Activated effector memory CD4-positive, alpha-beta T cell treated with anti-CD3 and anti-CD28 coated beads, Interleukin-2, amount 50 U/mL, for 16 hours (primary cell): Measurements from ENCODE around the gene SNX11.

Source experiments
- DNase-seq: peaks from one replicate; pipeline ENCODE4 v3.0.0-alpha.2; 2020

Gene SNX11

DNA sequence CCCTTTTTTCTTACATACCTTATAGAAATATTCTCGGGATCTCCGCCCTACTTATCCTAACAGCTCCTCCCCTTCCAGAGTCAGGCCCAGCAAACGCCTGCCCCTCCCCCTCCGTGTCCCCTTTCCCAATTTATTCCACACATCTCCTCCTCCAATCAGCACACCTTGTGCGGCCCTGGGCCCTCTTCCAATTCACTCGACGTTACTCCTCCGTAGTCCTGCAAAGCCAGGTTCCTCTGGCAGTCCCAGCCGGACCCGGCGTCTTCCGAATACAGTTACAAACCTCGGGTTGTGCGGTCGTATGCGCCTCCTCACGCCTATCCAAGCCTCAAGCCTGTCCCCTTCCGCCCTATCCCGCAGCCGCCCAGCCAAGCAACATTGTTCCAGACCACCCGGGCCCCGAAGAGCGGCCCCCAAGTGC lies 7.0 kb upstream of the SNX11 start:
- no peak for DNase-seq

DNA sequence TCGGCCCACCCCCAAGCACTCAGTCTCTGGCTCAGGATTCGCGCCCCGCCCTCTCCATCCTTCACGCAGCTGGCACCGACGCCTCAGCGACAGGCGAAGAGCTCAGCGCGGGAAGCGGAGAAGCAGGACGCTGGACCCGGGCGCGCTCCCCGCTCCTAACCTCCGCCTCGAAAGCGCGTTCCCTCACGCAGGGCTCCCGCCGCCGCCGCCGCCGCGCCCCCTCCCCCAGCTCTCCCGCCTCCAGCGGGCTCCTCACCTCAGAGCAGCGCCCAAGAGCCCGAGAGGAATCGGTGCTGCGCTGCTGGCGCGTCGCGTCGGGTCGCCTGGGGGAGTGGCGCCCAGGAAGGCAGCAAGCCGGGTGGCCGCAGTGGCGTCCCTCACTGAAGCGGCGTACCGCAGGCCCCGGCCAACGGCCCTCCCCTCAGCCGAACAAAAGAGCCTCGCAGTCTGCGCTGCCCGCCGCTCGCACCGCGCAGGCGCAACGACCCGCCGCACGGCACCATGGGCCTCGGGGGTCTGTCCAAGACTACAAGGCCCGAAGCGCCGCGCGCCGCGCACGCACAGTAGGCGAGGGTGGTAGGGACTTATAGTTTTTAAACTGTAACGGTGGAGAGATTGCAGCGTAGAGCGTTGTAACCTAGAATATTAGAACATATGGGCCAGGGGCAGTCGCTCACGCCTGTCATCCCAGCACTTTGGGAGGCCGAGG lies 6.4 kb upstream of the SNX11 start, which contains the start of gene CBX1:
TSS of gene CBX1 (minus strand) at position 467 of the 709 bp plus-strand sequence. CDS start 24,474 bp downstream, outside the sequence.
- DNase-seq: peak; percentile 98

DNA sequence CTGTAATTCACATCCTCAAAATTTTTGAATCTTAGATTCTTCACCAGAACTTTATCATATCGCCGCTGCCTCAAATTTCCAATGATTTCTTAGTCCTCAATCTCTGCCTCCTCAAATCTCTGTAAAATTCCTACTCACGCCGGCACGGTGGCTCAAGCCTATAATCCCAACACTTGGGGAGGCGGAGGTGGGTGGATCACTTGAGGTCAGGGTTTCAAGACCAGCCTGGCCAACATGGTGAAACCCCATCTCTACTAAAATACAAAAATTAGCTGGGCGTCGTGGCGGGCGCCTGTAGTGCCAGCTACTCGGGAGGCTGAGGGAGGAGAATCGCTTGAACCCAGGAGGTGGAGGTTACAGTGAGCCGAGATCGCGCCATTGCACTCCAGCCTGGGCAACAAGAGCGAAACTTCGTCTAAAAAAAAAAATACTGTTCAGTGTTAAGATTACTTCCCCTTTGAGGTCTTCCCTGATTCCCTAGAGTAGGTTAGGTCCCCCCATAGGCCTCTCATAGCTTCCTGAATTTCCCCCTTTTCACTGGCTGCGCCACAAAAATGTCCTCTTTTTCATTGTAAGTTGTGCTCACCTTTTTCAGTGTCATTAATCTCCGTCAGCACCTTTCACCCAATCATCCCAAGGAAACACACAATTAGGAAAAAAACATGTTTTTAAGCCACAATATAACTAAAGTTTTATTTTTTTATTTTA lies 5.4 kb upstream of the SNX11 start:
- no peak for DNase-seq

DNA sequence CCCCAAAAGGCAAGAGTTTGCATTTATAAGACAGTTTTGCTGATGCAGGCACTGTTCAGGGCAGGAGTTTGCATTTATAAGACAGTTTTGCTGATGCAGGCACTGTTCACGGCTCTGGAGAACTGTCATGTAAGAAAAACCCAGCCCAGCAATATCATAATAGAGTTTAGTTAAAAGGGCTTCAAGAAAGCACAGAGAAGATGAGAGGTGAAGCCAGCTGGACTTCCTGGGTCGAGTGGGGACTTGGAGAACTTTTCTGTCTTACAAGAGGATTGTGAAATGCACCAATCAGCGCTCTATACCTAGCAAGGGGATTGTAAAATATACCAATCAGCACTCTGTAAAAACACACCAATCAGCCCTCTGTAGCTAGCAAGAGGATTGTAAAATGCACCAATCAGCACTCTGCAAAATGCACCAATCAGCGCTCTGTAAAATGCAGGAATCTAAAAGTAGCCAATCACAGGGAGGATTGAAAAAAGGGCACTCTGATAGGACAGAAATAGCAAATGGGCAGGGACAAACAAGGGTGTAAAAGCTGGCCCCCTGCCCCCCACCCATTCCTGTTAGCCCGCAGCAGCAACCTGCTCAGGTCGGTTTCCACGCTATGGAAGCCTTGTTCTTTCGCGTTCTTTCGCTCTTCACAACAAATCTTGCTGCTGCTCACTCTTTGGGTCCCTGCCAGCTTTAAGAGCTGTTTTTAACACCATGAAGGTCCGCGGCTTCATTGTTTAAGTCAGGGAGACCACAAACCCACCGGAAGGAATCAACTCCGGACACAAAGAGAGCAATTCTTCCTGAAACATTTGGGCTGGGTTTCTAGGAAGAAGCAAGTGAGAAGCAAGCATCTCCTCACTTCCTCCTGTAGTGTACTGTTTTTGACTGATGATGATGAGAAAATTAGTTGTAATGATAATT lies 4.5 kb upstream of the SNX11 start:
- no peak for DNase-seq

DNA sequence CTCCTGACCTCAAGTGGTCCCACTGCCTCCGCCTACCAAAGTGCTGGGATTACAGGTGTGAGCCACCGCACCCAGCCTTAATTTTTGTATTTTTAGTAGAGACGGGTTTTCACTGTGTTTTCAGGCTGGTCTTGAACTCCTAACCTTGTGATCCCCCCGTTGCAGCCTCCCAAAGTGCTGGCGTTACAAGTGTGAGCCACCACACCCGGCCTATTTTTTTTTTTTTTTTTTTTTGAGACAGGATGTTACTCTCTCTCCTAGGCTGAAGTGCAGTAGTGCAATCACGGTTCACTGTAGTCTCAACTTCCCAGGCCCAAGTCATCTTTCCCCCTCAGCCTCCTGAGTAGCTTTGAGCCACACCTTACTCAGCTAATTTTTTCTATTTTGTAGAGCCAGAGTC lies 3.1 kb upstream of the SNX11 start:
- no peak for DNase-seq

DNA sequence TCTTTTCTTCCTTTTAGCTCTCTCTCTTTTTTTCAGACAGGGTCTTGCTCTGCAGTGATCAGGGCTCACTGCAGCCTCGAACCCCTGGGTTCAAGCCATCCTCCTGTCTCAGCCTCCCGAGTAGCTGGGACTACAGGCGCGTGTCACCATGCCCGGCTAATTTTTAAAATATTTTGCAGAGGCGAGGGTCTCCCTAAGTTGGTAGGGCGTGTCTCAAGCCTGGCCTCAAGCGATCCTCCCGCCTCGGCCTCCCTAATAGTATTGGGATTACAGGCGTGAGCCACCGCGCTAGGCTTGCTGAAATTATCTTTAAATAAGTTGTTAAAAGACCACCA lies 797 bp upstream of the SNX11 start:
- no peak for DNase-seq

DNA sequence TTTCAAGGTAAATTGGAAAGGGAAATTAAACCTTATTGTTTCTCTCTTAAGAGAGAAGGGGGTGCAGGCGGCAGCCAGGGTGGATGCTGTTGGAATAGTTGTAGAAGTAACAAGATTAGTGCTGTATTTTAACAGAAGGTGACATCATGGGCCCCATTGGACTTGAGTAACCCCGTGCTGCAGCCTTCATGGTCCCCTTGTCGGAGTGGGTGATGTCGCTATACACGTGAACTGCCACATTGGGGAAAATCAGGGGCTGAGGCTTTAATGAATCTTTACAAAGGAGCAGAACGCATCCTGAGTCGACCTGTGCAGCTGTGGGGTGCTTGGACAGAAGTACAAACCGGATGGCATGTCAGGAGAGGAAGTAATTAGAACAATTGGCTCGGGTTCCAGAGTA lies 3.2 kb downstream of the SNX11 start:
- DNase-seq: no peak

DNA sequence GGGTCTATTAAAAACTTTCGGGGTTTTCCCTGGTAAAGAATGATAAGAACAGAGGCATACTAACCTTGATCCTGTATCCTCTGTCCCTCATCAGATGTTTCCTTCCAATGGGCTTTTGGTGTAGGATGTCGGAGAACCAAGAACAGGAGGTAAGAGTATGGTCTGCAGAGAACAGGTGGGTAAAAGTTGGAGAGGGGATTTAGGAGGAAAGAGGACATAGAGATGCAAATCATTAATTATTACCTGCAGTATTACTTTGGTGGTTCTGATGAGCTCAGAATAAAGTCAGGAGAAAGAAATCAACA lies 4.3 kb downstream of the SNX11 start:
- DNase-seq: no peak

DNA sequence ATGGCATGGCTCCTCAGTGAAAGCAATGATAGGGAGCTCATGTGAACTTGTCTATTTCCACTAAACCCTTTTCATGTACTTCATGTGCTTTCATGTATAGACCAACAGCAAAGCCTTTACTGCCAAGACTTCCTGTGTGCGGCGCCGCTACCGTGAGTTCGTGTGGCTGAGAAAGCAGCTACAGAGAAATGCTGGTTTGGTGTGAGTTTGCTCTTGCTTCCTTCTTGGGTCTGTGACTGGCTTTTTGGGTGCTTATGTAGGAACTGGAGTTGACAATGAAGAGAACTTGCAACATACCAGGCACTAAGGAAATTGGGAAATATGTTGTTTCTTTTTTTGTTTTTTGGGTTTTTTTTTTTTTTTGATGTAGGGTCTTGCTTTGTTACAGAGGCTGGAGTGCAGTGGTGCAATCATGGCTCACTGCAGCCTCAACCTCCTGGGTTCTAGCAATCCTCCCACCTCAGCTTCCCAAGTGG lies 5.7 kb downstream of the SNX11 start:
- DNase-seq: peak; percentile 75

DNA sequence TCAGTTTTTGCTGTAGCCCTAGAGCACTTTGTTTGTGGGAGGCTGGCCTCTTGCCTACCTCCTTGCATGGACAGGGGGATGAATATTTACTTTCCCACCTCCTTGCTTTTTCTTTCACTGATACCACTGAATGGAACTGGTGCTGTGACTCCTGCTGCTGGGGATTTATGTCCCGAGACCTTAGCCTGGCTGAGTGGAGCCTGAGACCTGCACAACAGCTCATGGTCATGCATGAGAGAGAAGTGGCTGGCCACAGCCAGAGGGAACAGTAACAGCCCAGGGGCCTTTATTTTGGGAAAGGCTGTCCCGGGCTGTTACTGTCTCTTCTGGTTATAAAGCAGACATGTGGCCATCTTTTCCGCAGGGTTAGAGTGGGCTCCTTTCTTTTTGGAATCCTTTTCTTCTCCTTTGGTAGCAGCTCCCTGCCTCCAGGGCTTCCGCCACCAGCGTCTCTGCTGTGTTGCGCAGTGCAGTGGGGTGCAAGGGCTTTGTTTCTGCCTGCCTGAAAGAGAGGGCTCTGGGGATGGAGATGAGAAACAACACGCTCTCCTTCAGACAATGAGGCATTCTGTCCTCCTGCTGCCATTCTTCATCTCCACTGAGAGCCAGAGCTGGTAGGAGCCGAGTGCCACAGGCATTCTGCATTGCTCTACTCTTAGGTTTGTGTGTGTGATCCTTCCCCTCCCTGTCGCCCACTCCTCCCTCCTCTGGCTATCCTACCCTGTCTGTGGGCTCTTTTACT lies 14.5 kb downstream of the SNX11 start:
- peak; percentile 5 for DNase-seq

DNA sequence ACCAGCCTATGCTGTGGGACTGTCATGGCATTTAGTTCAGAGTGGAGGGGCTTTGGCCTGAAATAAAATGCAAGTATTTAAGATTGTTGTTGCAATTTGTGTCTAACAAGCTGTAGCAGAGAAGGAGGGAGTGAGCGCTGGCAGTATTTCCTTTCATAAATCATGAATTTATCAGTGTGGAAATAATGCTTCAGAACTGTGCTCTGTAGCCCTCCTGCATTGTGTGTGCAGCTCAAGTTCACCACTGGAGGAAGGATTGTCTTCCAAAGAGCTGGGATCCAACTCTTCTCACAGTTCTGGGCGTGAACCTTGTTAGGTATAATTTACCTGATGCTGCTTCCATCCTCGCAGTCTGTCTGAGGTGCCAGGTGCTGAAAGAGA lies 15.1 kb downstream of the SNX11 start:
- DNase-seq: no peak

DNA sequence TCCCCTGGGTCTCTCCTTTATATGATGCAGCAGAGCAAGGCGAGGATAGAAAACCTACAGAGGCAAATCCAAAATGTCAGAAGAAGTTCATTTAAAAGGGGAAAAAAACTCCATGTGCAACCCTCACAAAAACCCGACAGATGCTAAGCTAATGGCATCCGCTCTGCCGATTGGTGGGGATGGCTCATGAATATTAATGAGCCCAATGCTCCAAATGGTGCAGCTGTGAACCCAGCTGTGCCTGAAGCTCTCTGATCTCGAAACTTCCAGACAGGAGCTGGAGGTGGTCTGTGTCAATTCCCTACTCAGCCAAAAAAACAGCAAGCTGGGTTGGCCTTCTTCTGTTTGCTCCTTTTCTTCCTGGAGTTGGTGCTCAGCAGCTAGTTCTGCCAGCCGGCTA lies 15.5 kb downstream of the SNX11 start:
- no peak for DNase-seq

DNA sequence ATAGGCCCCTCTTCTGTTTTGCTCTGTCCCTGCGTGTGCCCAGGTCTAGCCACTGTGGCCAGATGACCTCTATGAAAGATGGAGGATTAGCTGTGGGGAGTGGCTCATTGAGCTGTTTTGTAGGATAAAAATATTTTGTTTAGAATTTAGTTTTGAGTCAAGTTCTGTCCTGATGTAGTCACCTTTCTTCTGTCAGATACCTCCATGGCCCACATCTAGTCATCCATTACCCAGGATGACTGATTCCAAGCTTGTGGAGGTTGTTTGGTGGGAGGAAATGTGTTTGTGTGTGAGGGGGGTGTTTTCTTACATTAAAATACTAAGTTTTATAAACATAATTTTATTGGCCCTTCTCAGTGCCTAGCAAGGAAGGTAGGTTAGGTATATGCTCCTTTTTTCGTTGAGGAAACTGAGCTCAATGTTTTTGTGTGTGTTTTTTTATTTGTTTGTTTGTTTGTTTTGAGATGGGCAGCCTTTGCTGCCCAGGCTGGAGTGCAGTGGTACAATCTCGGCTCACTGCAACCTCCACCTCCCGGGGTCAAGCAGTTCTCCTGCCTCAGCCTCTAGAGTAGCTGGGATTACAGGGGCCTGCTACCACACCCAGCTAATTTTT lies 16.3 kb downstream of the SNX11 start:
- no peak for DNase-seq

DNA sequence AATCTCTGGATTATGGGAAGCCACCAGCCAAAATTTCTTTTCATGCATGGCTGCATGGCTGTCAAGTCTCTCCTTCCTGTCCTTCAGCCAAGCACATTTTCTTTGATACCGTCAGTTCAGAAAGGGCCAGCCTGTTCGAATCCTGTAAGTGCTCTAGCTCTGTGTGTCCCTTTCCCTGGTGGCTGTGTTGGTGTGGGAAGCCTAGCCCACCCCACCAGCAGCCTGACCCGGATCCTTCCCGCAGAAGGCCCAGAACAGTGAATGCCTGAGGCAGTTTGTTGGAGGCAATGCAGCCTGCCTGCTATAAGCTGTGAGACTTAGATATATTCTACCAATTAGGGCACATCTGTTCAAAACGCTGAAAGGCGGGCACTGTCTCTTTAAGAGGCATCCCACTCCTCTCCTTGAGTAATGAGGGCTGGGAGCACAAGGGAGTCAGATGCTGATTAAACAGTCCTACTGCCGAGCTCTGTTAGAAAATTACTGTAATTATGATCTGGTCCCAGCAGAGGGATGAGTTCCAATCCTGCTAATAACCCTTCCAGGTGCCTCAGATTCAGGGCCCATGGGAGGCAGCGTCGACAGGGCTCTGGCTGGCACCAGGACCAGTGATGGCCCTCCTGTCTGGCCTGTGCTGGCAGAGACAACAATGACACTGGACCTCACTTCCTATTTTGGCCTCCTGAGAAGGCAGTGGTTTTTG lies 18.4 kb downstream of the SNX11 start:
- DNase-seq: no peak

DNA sequence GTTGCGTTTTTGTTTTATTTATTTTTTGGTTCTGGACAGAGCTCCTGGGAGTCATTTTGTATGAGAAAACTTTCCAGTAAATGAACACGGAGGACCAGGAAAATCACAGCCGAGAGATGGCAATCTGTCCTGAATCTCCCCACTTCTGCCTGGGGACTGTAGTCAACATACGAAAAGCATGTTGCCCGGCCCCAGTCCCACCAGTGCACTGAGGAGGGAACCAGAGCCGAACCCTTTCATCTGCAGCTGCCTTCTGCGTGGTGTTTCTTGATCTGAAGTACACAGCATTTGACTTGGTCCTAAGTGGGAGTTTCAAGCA lies 18.9 kb downstream of the SNX11 start:
- no peak for DNase-seq

DNA sequence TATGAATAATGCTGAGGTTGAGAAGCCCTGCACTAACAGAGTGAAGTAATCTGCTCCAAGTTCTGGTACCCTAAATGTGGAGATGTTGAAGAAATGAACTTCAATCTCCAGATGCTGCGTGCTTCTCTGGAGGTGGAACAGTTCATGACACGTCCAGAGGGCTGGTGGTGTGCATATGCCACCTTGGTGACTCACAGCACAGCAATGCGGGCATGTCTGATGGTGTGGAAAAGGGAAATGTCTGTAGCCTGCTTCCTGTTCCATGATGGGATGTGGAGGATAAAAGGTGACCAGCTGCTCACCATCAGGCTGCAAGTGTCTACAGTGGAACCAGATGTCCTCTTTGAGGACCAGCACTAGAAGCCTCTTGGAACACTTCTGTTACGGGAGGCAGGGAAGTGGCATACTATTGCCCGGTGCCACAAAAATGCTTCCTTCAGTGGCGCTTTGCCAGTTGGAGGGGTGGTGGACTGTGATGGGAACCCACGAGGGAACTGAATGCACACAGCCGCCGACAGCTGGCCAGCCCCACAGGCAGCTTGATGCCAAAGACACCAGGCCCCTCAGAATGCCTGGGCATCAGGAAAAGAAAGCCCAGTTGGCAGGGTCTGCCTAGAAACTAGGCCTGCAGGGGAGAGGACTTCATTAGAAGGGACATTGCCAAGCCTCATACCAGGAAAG lies 19.9 kb downstream of the SNX11 start:
- no peak for DNase-seq

DNA sequence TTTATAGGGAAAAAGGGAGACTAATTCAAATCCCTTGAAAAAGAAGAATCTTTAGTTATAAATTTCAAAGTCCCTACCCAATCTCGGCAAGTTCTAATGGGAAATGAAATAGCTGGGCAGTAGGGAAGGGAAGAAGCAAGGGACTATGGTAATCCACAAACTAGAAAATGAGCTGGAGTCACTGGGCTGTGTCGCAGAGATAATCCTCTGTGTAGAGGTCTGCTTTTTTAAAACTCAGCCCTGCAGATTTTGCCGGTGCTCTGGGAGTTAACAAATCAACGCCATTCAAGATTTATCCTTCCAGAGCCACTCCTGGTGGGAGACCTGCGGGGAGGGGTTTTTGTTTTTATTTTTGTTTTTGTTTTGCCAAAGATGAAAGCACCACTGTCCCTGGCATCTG lies 20.8 kb downstream of the SNX11 start:
- DNase-seq: no peak

DNA sequence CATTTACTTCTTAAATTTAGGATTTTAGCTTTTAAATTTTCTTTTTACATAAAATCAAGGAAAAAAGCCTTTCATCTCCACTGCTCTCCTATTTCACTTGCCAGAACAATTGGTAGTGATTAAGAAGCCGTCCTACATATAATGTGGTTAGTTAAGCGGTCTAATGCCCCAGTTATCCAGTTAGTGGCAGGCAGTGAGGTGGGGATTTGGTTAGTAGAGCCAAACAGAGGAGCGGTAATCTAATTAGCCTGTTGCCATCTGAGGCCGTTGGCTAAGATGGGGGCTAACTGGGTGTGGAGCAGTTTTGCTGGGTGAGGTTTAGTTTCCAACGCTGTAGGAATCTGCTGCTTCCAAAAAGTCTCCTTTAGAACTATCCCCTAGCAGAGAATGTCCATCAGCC lies 22.4 kb downstream of the SNX11 start:
- no peak for DNase-seq

DNA sequence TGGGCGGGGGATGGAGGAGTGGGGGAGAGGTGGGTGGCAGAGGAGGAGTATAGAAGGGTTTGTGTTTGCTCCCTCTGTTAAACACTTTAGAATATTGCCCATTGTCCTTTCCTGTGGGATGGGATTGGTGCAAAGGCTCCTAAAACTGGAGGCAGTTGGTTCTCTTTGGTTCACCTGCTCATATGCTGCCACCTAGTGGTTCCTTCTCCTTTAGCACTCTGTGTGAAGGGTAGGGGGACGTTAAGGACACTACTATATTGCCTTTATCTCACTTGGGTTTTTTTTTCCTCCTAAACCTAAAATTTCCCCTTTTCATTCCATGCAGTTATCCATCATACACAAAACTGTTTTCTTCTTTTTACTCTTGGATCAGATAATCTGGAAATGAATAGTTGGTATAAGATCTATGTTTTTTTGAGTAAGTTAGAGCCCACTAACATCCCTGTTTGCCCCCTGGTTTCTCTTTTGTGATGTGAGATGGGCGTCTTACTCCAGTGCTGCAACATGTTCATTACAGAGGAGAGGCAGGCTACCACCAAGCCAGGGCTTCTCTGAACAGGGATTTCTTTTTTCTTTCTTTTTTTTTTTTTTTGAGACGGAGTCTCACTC lies 23.8 kb downstream of the SNX11 start:
- DNase-seq: peak; percentile 73

DNA sequence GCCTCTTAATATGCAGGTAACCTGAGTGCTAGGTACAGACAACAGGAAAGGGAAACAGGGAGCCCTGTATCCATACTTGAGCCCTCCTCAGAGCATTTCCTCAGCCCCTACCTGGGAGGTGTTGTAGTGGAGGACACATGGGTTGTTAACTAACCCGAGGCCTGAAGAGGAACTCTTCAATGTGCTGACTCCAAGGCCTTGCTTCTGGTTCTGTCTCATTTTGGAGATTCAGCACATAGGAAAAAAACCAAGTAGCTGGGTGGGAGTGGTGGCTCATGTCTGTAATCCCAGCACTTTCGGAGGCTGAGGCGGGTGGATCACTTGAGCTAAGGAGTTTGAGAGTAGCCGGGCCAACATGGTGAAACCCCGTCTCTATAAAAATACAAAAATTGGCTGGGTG lies 24.8 kb downstream of the SNX11 start:
- DNase-seq: no peak

DNA sequence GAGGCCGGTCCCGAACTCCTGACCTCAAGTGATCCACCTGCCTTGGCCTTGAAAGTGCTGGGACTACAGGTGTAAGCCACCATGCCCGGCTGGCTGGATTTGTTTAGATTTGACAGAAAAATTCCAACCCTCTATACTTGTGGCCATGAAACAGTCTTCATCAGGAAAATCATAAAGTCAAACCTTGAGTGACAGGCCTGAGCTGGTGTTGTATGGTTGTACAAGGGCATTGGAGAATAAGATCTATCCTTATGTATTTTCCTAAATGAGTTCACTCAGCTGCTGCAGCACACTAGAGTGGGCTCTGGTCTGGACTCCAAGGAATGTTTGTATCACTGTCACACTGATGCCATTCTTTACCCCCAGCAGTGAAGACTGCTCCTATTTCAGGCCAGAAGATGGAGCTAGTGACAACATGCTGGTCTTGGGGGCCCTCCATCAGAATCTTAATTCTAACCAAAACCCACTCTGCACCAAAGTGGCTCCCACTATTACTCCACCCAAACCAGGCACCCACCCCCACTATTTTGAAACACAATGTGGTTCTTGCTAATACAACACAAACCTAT lies 27.4 kb downstream of the SNX11 start:
- no peak for DNase-seq
